GM20000 (cell line): ENCODE measurements around the gene THOC2.
A peak's percentile ranks its signal among the peaks of the same experiment; 100 is the strongest.

Experiments
- DNase-seq: peaks from one replicate; pipeline ENCODE4 v3.0.0; 2012; ENCODE audit warnings: low spot score
- CTCF ChIP-seq: IDR thresholded peaks from 2 replicates; pipeline ENCODE4 v1.5.1; 2012; ENCODE audit warnings: mild to moderate bottlenecking, control low read depth; ENCODE audit errors: extremely low read depth, missing control alignments

THOC2 gene

GRCh38 chrX:123647244-123647643 lies 85.6 kb downstream of the THOC2 start:
- DNase-seq: no peak
- TF ChIP-seq CTCF: no peak

- no peak for DNase-seq
- no peak for TF ChIP-seq CTCF
Observed at GRCh38 chrX:123629502-123629901, 103.3 kb downstream of the THOC2 start.

- DNase-seq: no peak
- no peak for TF ChIP-seq CTCF
Observed at GRCh38 chrX:123626962-123627361, 105.9 kb downstream of the THOC2 start.

GRCh38 chrX:123625952-123626351 lies 106.9 kb downstream of the THOC2 start:
- peak; percentile 1 for DNase-seq
- TF ChIP-seq CTCF: no peak

GRCh38 chrX:123625477-123625876 lies 107.4 kb downstream of the THOC2 start:
- TF ChIP-seq CTCF: no peak
- DNase-seq: no peak

GRCh38 chrX:123617007-123617406 lies 115.8 kb downstream of the THOC2 start:
- TF ChIP-seq CTCF: no peak
- DNase-seq: no peak

- no peak for TF ChIP-seq CTCF
- DNase-seq: no peak
Observed at GRCh38 chrX:123610915-123611314, 121.9 kb downstream of the THOC2 start.
